HUES6 (cell line): ENCODE data around the gene RIPOR1.
"Not testable (repeated sequence)": the region's sequence is repeated elsewhere in the genome, so short reads cannot be mapped to it uniquely, and the experiment has no call there.

Experiments used
- H3K27ac ChIP-seq: 2 replicates; pipeline ENCODE4 v1.7.0; 2013; ENCODE audit warnings: low read depth, mild to moderate bottlenecking, low read length, inconsistent platforms
- H3K27me3 ChIP-seq: 2 replicates; pipeline ENCODE4 v1.6.1; 2013; ENCODE audit warnings: low read length; ENCODE audit not compliant: control insufficient read depth, insufficient read depth
- H3K36me3 ChIP-seq: 2 replicates; pipeline ENCODE4 v1.6.1; 2013; ENCODE audit warnings: low read length; ENCODE audit not compliant: control insufficient read depth, insufficient read depth
- H3K4me1 ChIP-seq: 2 replicates; pipeline ENCODE4 v1.6.1; 2013; ENCODE audit warnings: low read length; ENCODE audit not compliant: control insufficient read depth, insufficient read depth
- H3K4me3 ChIP-seq: 2 replicates; pipeline ENCODE4 v1.5.1; 2013; ENCODE audit warnings: low read depth, low read length
- H3K9ac ChIP-seq: one replicate; pipeline ENCODE4 v1.6.1; 2013; ENCODE audit warnings: mild to moderate bottlenecking, low read length
- H3K9me3 ChIP-seq: 2 replicates; pipeline ENCODE4 v1.6.1; 2013; ENCODE audit warnings: low read depth, low read length; ENCODE audit not compliant: control insufficient read depth, insufficient read depth

The RIPOR1 gene

DNA sequence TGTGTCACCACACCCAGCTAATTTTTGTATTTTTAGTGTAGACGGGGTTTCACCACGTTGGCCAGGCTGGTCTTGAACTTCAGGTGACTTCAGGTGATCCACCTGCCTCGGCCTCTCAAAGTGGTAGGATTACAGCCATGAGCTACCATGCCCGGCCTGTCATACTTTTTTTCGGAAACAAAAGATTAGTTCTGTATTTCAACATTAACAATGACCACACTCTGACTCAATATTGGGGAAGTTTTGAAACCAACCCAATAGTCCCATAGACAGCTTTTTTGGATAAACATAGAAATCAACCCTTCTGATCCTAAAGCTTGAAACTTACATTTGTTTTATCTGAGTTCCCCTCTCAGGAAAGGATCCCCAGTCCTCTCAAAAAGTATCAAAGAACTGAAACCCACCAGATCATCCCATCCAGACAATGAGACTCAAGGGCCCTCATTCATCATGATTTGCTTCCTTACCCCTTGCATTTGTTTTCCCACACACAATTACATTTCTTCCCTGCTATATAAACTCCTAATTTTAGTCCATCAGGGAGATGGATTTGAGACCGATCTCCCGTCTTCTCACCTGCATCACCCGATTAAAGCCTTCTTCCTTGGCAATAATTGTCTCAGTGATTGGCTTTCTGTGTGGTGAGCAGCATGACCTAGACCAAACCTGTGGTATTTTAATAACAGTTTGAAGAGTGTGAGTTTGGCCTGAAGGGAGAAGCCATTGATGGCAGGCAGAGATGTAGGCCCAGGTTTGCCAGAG, 38.1 kb upstream of the RIPOR1 start:
- Histone ChIP-seq H3K4me3 (no peak overlapping the region), H3K9me3 (no peaks in the 10 kb centered on the region), H3K9ac (no peak overlapping the region), H3K36me3 (no peaks in the 10 kb centered on the region), H3K27me3 (peaks cover 55% of the 10 kb centered on the region), H3K4me1 (peaks cover 11% of the 10 kb centered on the region; the same call in 1 of the 2 replicates), H3K27ac (no peak overlapping the region)

DNA sequence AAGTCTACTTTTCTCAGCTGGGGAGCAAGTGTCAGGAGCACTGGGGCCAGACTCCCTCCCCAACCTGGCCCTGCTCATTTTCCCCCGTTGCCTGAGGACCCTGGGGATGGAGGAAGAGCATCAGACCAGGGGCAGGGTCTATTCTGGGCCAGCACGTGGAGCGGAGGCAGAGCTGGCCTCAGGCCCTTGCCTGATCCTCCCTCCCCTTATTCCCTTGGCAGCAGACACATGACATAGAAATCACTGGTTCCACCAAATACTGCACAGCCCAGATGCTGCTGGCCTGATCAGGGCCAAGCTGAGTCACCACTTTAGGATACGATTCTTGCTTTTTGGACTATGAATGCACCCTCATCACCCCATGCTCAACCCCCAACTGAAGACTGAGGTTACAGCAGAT, 29.5 kb upstream of the RIPOR1 start:
- Histone ChIP-seq H3K27me3 (peaks cover 9% of the 10 kb centered on the region; the same call in 1 of the 2 replicates), H3K27ac (no peak overlapping the region), H3K4me1 (no peaks in the 10 kb centered on the region), H3K9ac (no peak overlapping the region), H3K36me3 (no peaks in the 10 kb centered on the region), H3K9me3 (no peaks in the 10 kb centered on the region), H3K4me3 (no peak overlapping the region)

DNA sequence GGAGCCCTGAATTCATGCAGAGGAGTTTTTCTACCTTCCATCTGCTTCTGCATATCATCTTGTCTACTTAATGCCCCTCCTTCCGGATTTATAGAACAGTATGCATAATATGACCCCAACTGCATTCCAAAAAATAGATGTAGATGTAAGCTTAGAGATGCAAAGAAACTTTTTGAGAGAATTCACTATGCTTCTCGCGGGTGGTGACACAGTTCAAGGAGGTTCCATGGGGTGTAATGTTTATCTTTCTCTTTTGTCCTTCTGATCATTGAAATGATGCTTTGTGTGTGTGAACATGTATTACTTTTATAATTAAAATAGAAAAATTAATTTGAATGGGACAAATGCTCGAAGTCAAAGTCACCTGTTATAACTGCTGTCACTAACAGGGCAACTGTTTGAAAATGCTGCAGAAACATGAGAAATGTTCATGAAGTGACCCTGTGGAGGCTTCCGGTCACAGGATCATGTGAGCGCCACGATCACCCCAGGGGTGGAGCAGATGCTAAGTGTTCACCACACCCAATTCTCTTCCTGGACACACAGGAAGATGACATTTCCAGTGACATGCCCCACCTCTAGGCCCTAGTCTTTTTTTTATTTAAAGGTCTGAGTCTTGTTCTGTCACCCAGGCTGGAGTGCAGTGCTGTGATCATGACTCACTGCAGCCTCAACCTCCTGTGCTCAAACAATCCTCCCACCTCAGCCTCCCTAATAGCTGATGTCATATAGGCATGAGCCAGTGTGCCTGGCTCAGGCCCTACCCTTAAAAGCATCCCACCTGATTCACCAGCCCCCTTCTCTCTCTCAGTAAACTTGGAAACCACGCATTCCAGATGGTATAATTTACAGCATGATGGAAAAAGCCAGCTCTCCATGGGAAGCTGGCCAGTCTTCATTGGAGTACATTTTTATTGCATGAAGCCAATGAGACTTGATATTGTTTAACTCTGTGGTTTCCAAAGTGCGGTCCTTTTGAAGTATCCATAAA, 24.3 kb upstream of the RIPOR1 start:
- Histone ChIP-seq H3K9ac (no peak overlapping the region), H3K4me3 (no peak overlapping the region), H3K4me1 (0 out of 2 replicates have a peak, but pooled peaks cover 2% of the 10 kb centered on the region), H3K27ac (no peak overlapping the region), H3K9me3 (no peaks in the 10 kb centered on the region), H3K36me3 (no peaks in the 10 kb centered on the region), H3K27me3 (peaks cover 1% of the 10 kb centered on the region; the same call in 1 of the 2 replicates)

DNA sequence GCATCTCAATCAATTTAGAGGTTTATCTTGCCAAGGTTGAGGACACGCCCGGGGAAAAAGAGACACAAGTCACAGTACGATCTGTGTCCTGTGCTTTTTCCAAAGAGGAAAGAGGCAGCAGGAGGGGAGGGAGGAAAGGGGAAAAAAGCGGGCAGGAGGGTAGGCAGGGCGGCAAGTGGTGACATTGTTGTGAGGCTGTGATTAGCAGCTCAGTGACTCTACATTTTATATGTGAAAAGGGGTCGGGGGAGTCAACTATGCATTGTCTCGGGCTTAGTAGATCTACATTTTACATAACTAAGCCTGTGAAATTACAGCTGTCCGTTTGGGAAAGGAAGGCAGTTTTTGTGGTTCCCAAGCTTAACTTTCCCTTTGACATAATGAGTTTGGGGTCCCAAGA, 22.2 kb upstream of the RIPOR1 start:
- no peaks in the 10 kb centered on the region for H3K9me3 ChIP-seq
- no peak overlapping the region for H3K27ac ChIP-seq
- H3K4me1 ChIP-seq, result 0 out of 2 replicates have a peak, but pooled peaks cover 2% of the 10 kb centered on the region
- no peaks in the 10 kb centered on the region for H3K27me3 ChIP-seq
- no peak overlapping the region for H3K9ac ChIP-seq
- no peak overlapping the region for H3K4me3 ChIP-seq
- H3K36me3 ChIP-seq, result no peaks in the 10 kb centered on the region

DNA sequence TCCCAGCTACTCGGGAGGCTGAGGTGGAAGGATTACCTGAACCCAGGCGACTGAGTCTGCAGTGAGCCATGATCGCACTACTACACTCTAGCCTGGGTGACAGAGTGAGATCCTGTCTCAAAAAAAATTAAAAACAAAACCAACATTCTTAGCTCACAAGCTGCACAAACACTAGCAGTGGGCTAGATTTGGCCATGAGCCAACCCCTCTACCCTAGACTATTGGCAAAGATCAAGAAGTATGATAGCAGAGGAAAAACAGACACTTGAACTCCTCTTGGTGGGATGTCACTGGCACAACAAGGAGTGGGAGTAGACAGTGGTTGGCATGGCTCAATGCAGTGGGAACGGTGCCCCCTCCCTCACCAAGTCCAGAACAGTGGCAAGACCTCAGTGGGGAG, 19.6 kb upstream of the RIPOR1 start:
- no peaks in the 10 kb centered on the region for H3K27me3 ChIP-seq
- H3K9ac ChIP-seq, result no peak overlapping the region
- H3K4me1 ChIP-seq, result 0 out of 2 replicates have a peak, but pooled peaks cover 2% of the 10 kb centered on the region
- no peak overlapping the region for H3K27ac ChIP-seq
- H3K4me3 ChIP-seq, result no peak overlapping the region
- H3K36me3 ChIP-seq, result no peaks in the 10 kb centered on the region
- no peaks in the 10 kb centered on the region for H3K9me3 ChIP-seq

DNA sequence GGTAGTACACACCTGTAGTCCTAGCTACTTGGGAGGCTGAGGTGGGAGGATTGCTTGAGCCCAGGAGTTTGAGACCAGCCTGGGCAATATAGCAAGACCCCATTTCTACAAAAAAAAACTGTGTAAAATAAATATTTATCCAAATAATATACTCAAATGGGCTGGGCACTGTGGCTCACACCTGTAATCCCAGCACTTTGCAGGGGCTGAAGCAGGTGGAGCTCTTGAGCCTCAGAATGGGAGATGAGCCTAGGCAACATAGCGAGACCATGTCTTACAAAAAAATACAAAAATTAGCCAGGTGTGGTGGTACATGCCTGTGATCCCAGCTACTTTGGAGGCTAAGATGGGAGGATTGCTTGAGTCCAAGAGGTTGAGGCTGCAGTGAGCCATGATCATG, 14.7 kb upstream of the RIPOR1 start:
- H3K9me3 ChIP-seq, H3K27me3 ChIP-seq, H3K4me1 ChIP-seq, H3K36me3 ChIP-seq, H3K27ac ChIP-seq, H3K4me3 ChIP-seq, H3K9ac ChIP-seq: not testable (repeated sequence)

DNA sequence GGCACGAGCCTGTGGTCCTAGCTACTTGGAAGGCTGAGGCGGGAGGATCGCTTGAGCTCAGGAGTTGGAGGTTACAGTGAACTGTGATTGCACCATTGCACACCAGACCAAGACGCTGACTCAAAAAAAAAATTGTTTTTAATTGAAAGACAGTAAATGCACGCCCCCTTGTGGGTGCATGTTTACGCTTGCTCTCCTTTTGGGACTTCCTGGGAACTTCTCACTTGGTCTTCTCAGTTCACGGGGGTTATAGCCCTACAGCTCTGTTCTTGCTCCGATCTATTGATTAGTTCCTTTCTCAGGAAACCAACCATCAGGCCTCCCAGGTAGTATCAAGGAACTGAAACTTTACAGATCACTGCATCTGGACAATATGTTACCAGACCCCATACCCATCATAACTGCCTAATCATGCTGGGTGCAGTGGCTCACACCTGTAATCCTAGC, 14.2 kb upstream of the RIPOR1 start:
- H3K4me3 ChIP-seq, result no peak overlapping the region
- H3K4me1 ChIP-seq, result no peaks in the 10 kb centered on the region
- H3K9ac ChIP-seq, result no peak overlapping the region
- no peak overlapping the region for H3K27ac ChIP-seq
- no peaks in the 10 kb centered on the region for H3K36me3 ChIP-seq
- H3K9me3 ChIP-seq, result no peaks in the 10 kb centered on the region
- H3K27me3 ChIP-seq, result peaks cover 11% of the 10 kb centered on the region; the same call in 1 of the 2 replicates

DNA sequence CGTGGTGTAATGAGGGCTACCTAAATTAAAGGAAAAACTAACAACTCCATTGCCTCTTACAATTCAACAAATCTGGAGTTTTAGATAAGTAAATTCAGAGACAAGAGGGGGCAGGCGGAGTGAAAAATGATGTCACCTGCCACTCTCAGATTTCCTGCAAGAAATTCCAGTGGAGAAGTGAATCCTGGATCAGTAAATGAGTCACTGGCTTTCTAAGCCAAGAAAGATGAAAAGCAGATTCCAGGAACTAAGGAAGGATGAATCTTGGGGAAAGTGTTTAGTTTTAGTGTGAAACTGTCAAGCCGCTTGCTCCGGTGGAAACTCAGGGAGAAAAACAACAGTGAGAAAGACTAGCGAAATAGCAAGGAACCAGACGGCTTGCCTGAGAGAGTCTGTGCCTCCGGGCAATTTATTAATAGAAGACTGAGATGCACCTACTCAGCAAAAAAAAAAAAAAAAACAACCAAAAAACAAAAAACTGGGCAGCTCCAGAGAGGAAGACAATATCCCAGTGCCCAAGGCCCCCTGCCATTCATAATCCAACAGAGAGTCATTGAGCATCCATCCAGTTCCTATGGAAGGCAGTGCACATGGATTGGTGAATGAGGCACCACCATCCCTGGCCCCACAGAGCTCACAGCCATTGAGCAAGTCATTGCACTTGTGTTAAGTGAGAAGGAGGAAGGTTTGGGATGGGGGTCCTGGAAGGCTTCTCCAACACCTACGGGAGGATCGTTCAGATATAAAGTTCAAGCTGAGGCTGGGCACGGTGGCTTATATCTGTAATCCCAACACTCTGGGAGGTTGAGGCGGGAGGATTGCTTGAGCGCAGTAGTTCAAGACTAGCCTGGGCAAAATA, 12.1 kb upstream of the RIPOR1 start:
- H3K36me3 ChIP-seq, result no peaks in the 10 kb centered on the region
- no peak overlapping the region for H3K27ac ChIP-seq
- no peak overlapping the region for H3K4me3 ChIP-seq
- H3K4me1 ChIP-seq, result no peaks in the 10 kb centered on the region
- no peaks in the 10 kb centered on the region for H3K9me3 ChIP-seq
- H3K27me3 ChIP-seq, result peaks cover 13% of the 10 kb centered on the region; the same call in 1 of the 2 replicates
- H3K9ac ChIP-seq, result no peak overlapping the region

DNA sequence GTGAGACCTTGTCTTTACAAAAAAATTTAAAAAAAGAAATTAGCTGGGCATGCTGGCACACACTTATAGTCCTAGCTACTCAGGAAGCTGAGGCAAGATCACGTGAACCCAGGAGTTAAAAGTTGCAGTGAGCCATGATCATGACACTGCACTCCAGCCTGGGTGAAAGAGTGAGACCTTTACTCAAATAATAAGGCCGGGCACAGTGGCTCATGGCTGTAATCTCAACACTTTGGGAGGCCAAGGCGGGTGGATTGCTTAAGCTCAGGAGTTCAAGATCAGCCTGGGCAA, 11.5 kb upstream of the RIPOR1 start:
- Histone ChIP-seq H3K27me3 (peaks cover 13% of the 10 kb centered on the region; the same call in 1 of the 2 replicates), H3K9ac (no peak overlapping the region), H3K4me3 (no peak overlapping the region), H3K36me3 (no peaks in the 10 kb centered on the region), H3K9me3 (no peaks in the 10 kb centered on the region), H3K27ac (no peak overlapping the region), H3K4me1 (no peaks in the 10 kb centered on the region)

DNA sequence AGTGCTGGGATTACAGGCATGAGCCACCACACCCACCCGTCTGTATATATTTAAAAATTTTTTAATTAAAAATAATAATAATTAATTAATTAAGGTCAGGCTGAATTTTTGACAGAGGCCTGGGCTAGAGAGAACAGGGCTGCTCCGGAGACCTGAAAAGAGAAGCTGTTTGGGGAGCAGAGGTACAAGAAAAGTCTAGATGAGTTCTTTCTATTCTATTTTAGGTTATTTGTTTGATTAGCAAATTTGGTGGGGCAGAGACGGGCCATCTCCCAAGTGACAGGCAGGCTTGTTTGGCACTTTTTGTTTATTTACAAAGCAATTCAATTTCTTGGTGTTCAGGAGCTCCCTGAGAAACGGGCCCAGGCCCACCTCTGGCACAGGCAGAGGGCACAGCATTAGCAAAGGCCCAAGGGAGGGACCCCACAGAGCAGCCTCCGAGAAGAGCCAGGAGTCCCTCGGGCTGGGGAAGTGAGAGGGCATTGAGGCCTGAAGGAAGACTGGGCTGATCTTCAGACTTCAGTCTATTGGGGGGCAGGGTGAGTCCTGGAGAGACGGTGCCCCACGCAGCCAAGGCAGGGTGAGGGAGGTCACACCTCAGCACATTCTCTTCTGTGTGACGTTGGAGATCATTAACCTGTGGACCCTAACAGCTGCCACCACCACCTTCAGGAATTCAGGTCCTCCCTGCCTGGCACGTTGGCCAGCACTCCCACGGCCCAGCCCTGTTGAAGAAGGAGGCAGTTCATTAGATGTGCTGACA, 10.8 kb upstream of the RIPOR1 start:
- Histone ChIP-seq H3K27ac (no peak overlapping the region), H3K27me3 (peaks cover 17% of the 10 kb centered on the region; the same call in 1 of the 2 replicates), H3K9me3 (no peaks in the 10 kb centered on the region), H3K9ac (no peak overlapping the region), H3K4me1 (no peaks in the 10 kb centered on the region), H3K4me3 (no peak overlapping the region), H3K36me3 (no peaks in the 10 kb centered on the region)
